ENCODE data around the gene SUPT7L.

SUPT7L gene

GRCh38 chr2:27655155-27655951 lies 8.1 kb downstream of the SUPT7L start:
- Histone ChIP-seq H3K36me3 (ENCODE audit: control insufficient read depth in 2 of 2, insufficient read depth in 2 of 2, low read length in 2 of 2) (peaks cover 46 to 60% of the 10 kb centered on the region in 2 donors), H3K27ac (ENCODE audit: low read length) (no peak overlapping the region), H3K4me3 (ENCODE audit: low read length in 2 of 2) (no peak overlapping the region), H3K4me1 (ENCODE audit: control insufficient read depth, insufficient read depth, low read length) (no peaks in the 10 kb centered on the region), H3K27me3 (ENCODE audit: control insufficient read depth in 1 of 2, insufficient read depth in 2 of 2, low read length in 2 of 2) (no peaks in the 10 kb centered on the region), H3K9ac (ENCODE audit: low read length in 2 of 2) (no peak overlapping the region), H3K9me3 (ENCODE audit: control insufficient read depth in 2 of 2, low read length in 2 of 2) (no peaks in the 10 kb centered on the region)

- Histone ChIP-seq H3K4me3 (ENCODE audit: low read length in 2 of 2) (no peak overlapping the region), H3K36me3 (ENCODE audit: control insufficient read depth in 2 of 2, insufficient read depth in 2 of 2, low read length in 2 of 2) (peaks cover 49 to 55% of the 10 kb centered on the region in 2 donors), H3K27me3 (ENCODE audit: control insufficient read depth in 1 of 2, insufficient read depth in 2 of 2, low read length in 2 of 2) (no peaks in the 10 kb centered on the region), H3K9me3 (ENCODE audit: control insufficient read depth in 2 of 2, low read length in 2 of 2) (no peaks in the 10 kb centered on the region), H3K9ac (ENCODE audit: low read length in 2 of 2) (no peak overlapping the region), H3K4me1 (ENCODE audit: control insufficient read depth, insufficient read depth, low read length) (no peaks in the 10 kb centered on the region), H3K27ac (ENCODE audit: low read length) (no peak overlapping the region)
Measured at GRCh38 chr2:27653397-27653796, 10.0 kb downstream of the SUPT7L start.

- Histone ChIP-seq H3K27me3 (ENCODE audit: control insufficient read depth in 1 of 2, insufficient read depth in 2 of 2, low read length in 2 of 2) (no peaks in the 10 kb centered on the region), H3K4me3 (ENCODE audit: low read length in 2 of 2) (no peak overlapping the region), H3K27ac (ENCODE audit: low read length) (no peak overlapping the region), H3K9me3 (ENCODE audit: control insufficient read depth in 2 of 2, low read length in 2 of 2) (no peaks in the 10 kb centered on the region), H3K9ac (ENCODE audit: low read length in 2 of 2) (no peak overlapping the region), H3K4me1 (ENCODE audit: control insufficient read depth, insufficient read depth, low read length) (no peaks in the 10 kb centered on the region), H3K36me3 (ENCODE audit: control insufficient read depth in 2 of 2, insufficient read depth in 2 of 2, low read length in 2 of 2) (peaks cover 53 to 61% of the 10 kb centered on the region in 2 donors)
Measured at GRCh38 chr2:27652790-27653189, 10.6 kb downstream of the SUPT7L start.

- no peaks in the 10 kb centered on the region for H3K9me3 ChIP-seq (ENCODE audit: control insufficient read depth in 2 of 2, low read length in 2 of 2)
- H3K9ac ChIP-seq (ENCODE audit: low read length in 2 of 2): no peak overlapping the region
- no peaks in the 10 kb centered on the region for H3K27me3 ChIP-seq (ENCODE audit: control insufficient read depth in 1 of 2, insufficient read depth in 2 of 2, low read length in 2 of 2)
- H3K4me3 ChIP-seq (ENCODE audit: low read length in 2 of 2): no peak overlapping the region
- H3K27ac ChIP-seq (ENCODE audit: low read length): no peak overlapping the region
- peaks cover 53 to 62% of the 10 kb centered on the region in 2 donors for H3K36me3 ChIP-seq (ENCODE audit: control insufficient read depth in 2 of 2, insufficient read depth in 2 of 2, low read length in 2 of 2)
- no peaks in the 10 kb centered on the region for H3K4me1 ChIP-seq (ENCODE audit: control insufficient read depth, insufficient read depth, low read length)
Measured at GRCh38 chr2:27652341-27652740, 11.1 kb downstream of the SUPT7L start.

- H3K9ac ChIP-seq (ENCODE audit: low read length in 2 of 2): no peak overlapping the region
- H3K36me3 ChIP-seq (ENCODE audit: control insufficient read depth in 2 of 2, insufficient read depth in 2 of 2, low read length in 2 of 2): peaks cover 54 to 58% of the 10 kb centered on the region in 2 donors
- no peaks in the 10 kb centered on the region for H3K4me1 ChIP-seq (ENCODE audit: control insufficient read depth, insufficient read depth, low read length)
- no peak overlapping the region for H3K27ac ChIP-seq (ENCODE audit: low read length)
- H3K9me3 ChIP-seq (ENCODE audit: control insufficient read depth in 2 of 2, low read length in 2 of 2): no peaks in the 10 kb centered on the region
- H3K4me3 ChIP-seq (ENCODE audit: low read length in 2 of 2): no peak overlapping the region
- no peaks in the 10 kb centered on the region for H3K27me3 ChIP-seq (ENCODE audit: control insufficient read depth in 1 of 2, insufficient read depth in 2 of 2, low read length in 2 of 2)
Measured at GRCh38 chr2:27651056-27651455, 12.4 kb downstream of the SUPT7L start.

- Histone ChIP-seq H3K9me3 (ENCODE audit: control insufficient read depth in 2 of 2, low read length in 2 of 2) (no peaks in the 10 kb centered on the region), H3K27me3 (ENCODE audit: control insufficient read depth in 1 of 2, insufficient read depth in 2 of 2, low read length in 2 of 2) (no peaks in the 10 kb centered on the region), H3K9ac (ENCODE audit: low read length in 2 of 2) (no peak overlapping the region), H3K4me1 (ENCODE audit: control insufficient read depth, insufficient read depth, low read length) (no peaks in the 10 kb centered on the region), H3K36me3 (ENCODE audit: control insufficient read depth in 2 of 2, insufficient read depth in 2 of 2, low read length in 2 of 2) (peaks cover 34 to 37% of the 10 kb centered on the region in 2 donors), H3K4me3 (ENCODE audit: low read length in 2 of 2) (no peak overlapping the region), H3K27ac (ENCODE audit: low read length) (no peak overlapping the region)
Measured at GRCh38 chr2:27647737-27648136, 15.7 kb downstream of the SUPT7L start.

GRCh38 chr2:27647289-27647688 lies 16.1 kb downstream of the SUPT7L start:
- H3K4me1 ChIP-seq (ENCODE audit: control insufficient read depth, insufficient read depth, low read length): no peaks in the 10 kb centered on the region
- H3K27ac ChIP-seq (ENCODE audit: low read length): no peak overlapping the region
- no peaks in the 10 kb centered on the region for H3K9me3 ChIP-seq (ENCODE audit: control insufficient read depth in 2 of 2, low read length in 2 of 2)
- no peaks in the 10 kb centered on the region for H3K27me3 ChIP-seq (ENCODE audit: control insufficient read depth in 1 of 2, insufficient read depth in 2 of 2, low read length in 2 of 2)
- H3K9ac ChIP-seq (ENCODE audit: low read length in 2 of 2): no peak overlapping the region
- H3K4me3 ChIP-seq (ENCODE audit: low read length in 2 of 2): no peak overlapping the region
- H3K36me3 ChIP-seq (ENCODE audit: control insufficient read depth in 2 of 2, insufficient read depth in 2 of 2, low read length in 2 of 2): peaks cover 30 to 33% of the 10 kb centered on the region in 2 donors

GRCh38 chr2:27645197-27645596 lies 18.2 kb downstream of the SUPT7L start:
- H3K9me3 ChIP-seq (ENCODE audit: control insufficient read depth in 2 of 2, low read length in 2 of 2): no peaks in the 10 kb centered on the region
- H3K36me3 ChIP-seq (ENCODE audit: control insufficient read depth in 2 of 2, insufficient read depth in 2 of 2, low read length in 2 of 2): peaks cover 39 to 43% of the 10 kb centered on the region in 2 donors
- H3K9ac ChIP-seq (ENCODE audit: low read length in 2 of 2): no peak overlapping the region
- no peaks in the 10 kb centered on the region for H3K4me1 ChIP-seq (ENCODE audit: control insufficient read depth, insufficient read depth, low read length)
- H3K27me3 ChIP-seq (ENCODE audit: control insufficient read depth in 1 of 2, insufficient read depth in 2 of 2, low read length in 2 of 2): no peaks in the 10 kb centered on the region
- no peak overlapping the region for H3K27ac ChIP-seq (ENCODE audit: low read length)
- no peak overlapping the region for H3K4me3 ChIP-seq (ENCODE audit: low read length in 2 of 2)

- H3K27ac ChIP-seq (ENCODE audit: low read length): no peak overlapping the region
- no peaks in the 10 kb centered on the region for H3K27me3 ChIP-seq (ENCODE audit: control insufficient read depth in 1 of 2, insufficient read depth in 2 of 2, low read length in 2 of 2)
- peaks cover 43 to 44% of the 10 kb centered on the region in 2 donors for H3K36me3 ChIP-seq (ENCODE audit: control insufficient read depth in 2 of 2, insufficient read depth in 2 of 2, low read length in 2 of 2)
- no peaks in the 10 kb centered on the region for H3K4me1 ChIP-seq (ENCODE audit: control insufficient read depth, insufficient read depth, low read length)
- no peaks in the 10 kb centered on the region for H3K9me3 ChIP-seq (ENCODE audit: control insufficient read depth in 2 of 2, low read length in 2 of 2)
- no peak overlapping the region for H3K4me3 ChIP-seq (ENCODE audit: low read length in 2 of 2)
- no peak overlapping the region for H3K9ac ChIP-seq (ENCODE audit: low read length in 2 of 2)
Measured at GRCh38 chr2:27640722-27641245, 22.6 kb downstream of the SUPT7L start.

GRCh38 chr2:27638709-27639108 lies 24.7 kb downstream of the SUPT7L start:
- Histone ChIP-seq H3K9me3 (ENCODE audit: control insufficient read depth in 2 of 2, low read length in 2 of 2) (no peaks in the 10 kb centered on the region), H3K27me3 (ENCODE audit: control insufficient read depth in 1 of 2, insufficient read depth in 2 of 2, low read length in 2 of 2) (no peaks in the 10 kb centered on the region), H3K36me3 (ENCODE audit: control insufficient read depth in 2 of 2, insufficient read depth in 2 of 2, low read length in 2 of 2) (peaks cover 54 to 56% of the 10 kb centered on the region in 2 donors), H3K27ac (ENCODE audit: low read length) (no peak overlapping the region), H3K4me1 (ENCODE audit: control insufficient read depth, insufficient read depth, low read length) (no peaks in the 10 kb centered on the region), H3K9ac (ENCODE audit: low read length in 2 of 2) (no peak overlapping the region), H3K4me3 (ENCODE audit: low read length in 2 of 2) (no peak overlapping the region)

GRCh38 chr2:27638037-27638637 lies 25.3 kb downstream of the SUPT7L start:
- no peak overlapping the region for H3K4me3 ChIP-seq (ENCODE audit: low read length in 2 of 2)
- H3K9ac ChIP-seq (ENCODE audit: low read length in 2 of 2): no peak overlapping the region
- H3K36me3 ChIP-seq (ENCODE audit: control insufficient read depth in 2 of 2, insufficient read depth in 2 of 2, low read length in 2 of 2): peaks cover 54 to 57% of the 10 kb centered on the region in 2 donors
- no peaks in the 10 kb centered on the region for H3K4me1 ChIP-seq (ENCODE audit: control insufficient read depth, insufficient read depth, low read length)
- H3K9me3 ChIP-seq (ENCODE audit: control insufficient read depth in 2 of 2, low read length in 2 of 2): no peaks in the 10 kb centered on the region
- H3K27me3 ChIP-seq (ENCODE audit: control insufficient read depth in 1 of 2, insufficient read depth in 2 of 2, low read length in 2 of 2): no peaks in the 10 kb centered on the region
- no peak overlapping the region for H3K27ac ChIP-seq (ENCODE audit: low read length)

Data from stomach smooth muscle (tissue), 2 donors.